ENCODE data around the gene CACTIN. TPM values are rescaled to one million over a fixed set of nuclear protein-coding genes. Genes with fewer than 3 reads are reported as not detected.

The CACTIN gene
- polyA plus RNA-seq, 1 donor (not counting 4 experiments of a cell fraction or from before 2014, with no cell fraction given): 10.8 TPM

GRCh38 chr19:3673506-3674439, 47.2 kb upstream of the CACTIN start:
- TF ChIP-seq EZH2 (IDR thresholded peaks at IDR 0.05; ENCODE audit: low read length): no peak
- TF ChIP-seq CTCF (optimal IDR thresholded peaks at IDR 0.05 in 1 of 3, IDR thresholded peaks at IDR 0.05 in 1 of 3, conservative IDR thresholded peaks at IDR 0.05 in 1 of 3; ENCODE audit: extremely low read depth in 1 of 3, insufficient read depth in 2 of 3, low read length in 3 of 3): no peak
- Histone ChIP-seq H2AFZ (ENCODE audit: control insufficient read depth, low read length) (no peak overlapping the region), H3K27ac (ENCODE audit: control insufficient read depth, insufficient read depth, low read length) (no peak overlapping the region), H3K4me1 (ENCODE audit: control insufficient read depth, extremely low read depth, insufficient read depth, low read length) (peaks cover 4% of the 10 kb centered on the region), H3K27me3 (ENCODE audit: control insufficient read depth, extremely low read depth, insufficient read depth, low read length) (no peaks in the 10 kb centered on the region), H3K79me2 (ENCODE audit: control insufficient read depth, insufficient read depth, low read length) (no peaks in the 10 kb centered on the region), H3K9me1 (ENCODE audit: control insufficient read depth, extremely low read depth, insufficient read depth, low read length) (no peaks in the 10 kb centered on the region), H3K4me3 (ENCODE audit: control insufficient read depth in 2 of 3, extremely low read depth in 1 of 3, insufficient read depth in 2 of 3, low read depth in 1 of 3, low read length in 3 of 3) (no peak overlapping the region), H4K20me1 (ENCODE audit: control insufficient read depth, extremely low read depth, insufficient read depth, low read length) (peaks cover 11% of the 10 kb centered on the region), H3K36me3 (ENCODE audit: control insufficient read depth in 2 of 2, extremely low read depth in 1 of 2, insufficient read depth in 2 of 2, low read length in 2 of 2) (no peaks in the 10 kb centered on the region), H3K9ac (ENCODE audit: control insufficient read depth, extremely low read depth, insufficient read depth, low read length) (no peak overlapping the region), H3K9me3 (ENCODE audit: control insufficient read depth, low read depth, low read length) (no peaks in the 10 kb centered on the region), H3K4me2 (ENCODE audit: control insufficient read depth, extremely low read depth, insufficient read depth, low read depth, low read length) (no peak overlapping the region)
- no peak for DNase-seq (ENCODE audit: low read depth, low spot score)
- dilution Hi-C loops (cut with MboI; ENCODE audit: extremely low pct_ligation_motif_present, low sequenced_read_pairs): no loop called here
- FAIRE-seq: no peak

- no peak overlapping the region for H2AFZ ChIP-seq (ENCODE audit: control insufficient read depth, low read length)
- H4K20me1 ChIP-seq (ENCODE audit: control insufficient read depth, extremely low read depth, insufficient read depth, low read length): peaks cover 11% of the 10 kb centered on the region
- H3K9ac ChIP-seq (ENCODE audit: control insufficient read depth, extremely low read depth, insufficient read depth, low read length): no peak overlapping the region
- no peak overlapping the region for H3K4me2 ChIP-seq (ENCODE audit: control insufficient read depth, extremely low read depth, insufficient read depth, low read depth, low read length)
- H3K79me2 ChIP-seq (ENCODE audit: control insufficient read depth, insufficient read depth, low read length): no peaks in the 10 kb centered on the region
- dilution Hi-C loops (cut with MboI; ENCODE audit: extremely low pct_ligation_motif_present, low sequenced_read_pairs): no loop called here
- H3K27ac ChIP-seq (ENCODE audit: control insufficient read depth, insufficient read depth, low read length): no peak overlapping the region
- H3K9me1 ChIP-seq (ENCODE audit: control insufficient read depth, extremely low read depth, insufficient read depth, low read length): no peaks in the 10 kb centered on the region
- H3K36me3 ChIP-seq (ENCODE audit: control insufficient read depth in 2 of 2, extremely low read depth in 1 of 2, insufficient read depth in 2 of 2, low read length in 2 of 2): no peaks in the 10 kb centered on the region
- TF ChIP-seq CTCF (optimal IDR thresholded peaks at IDR 0.05 in 1 of 3, IDR thresholded peaks at IDR 0.05 in 1 of 3, conservative IDR thresholded peaks at IDR 0.05 in 1 of 3; ENCODE audit: extremely low read depth in 1 of 3, insufficient read depth in 2 of 3, low read length in 3 of 3) (no peak), EZH2 (IDR thresholded peaks at IDR 0.05; ENCODE audit: low read length) (no peak)
- peaks cover 7% of the 10 kb centered on the region for H3K4me1 ChIP-seq (ENCODE audit: control insufficient read depth, extremely low read depth, insufficient read depth, low read length)
- FAIRE-seq (no peak), DNase-seq (ENCODE audit: low read depth, low spot score) (no peak)
- no peaks in the 10 kb centered on the region for H3K27me3 ChIP-seq (ENCODE audit: control insufficient read depth, extremely low read depth, insufficient read depth, low read length)
- no peak overlapping the region for H3K4me3 ChIP-seq (ENCODE audit: control insufficient read depth in 2 of 3, extremely low read depth in 1 of 3, insufficient read depth in 2 of 3, low read depth in 1 of 3, low read length in 3 of 3)
- no peaks in the 10 kb centered on the region for H3K9me3 ChIP-seq (ENCODE audit: control insufficient read depth, low read depth, low read length)
These were observed 46.4 kb upstream of the CACTIN start for GRCh38 chr19:3672993-3673392.
